ENCODE measurements around the gene ATAD5. TPM values are rescaled to one million over a fixed set of nuclear protein-coding genes. Genes with fewer than 3 reads are reported as not detected.
A peak's percentile ranks its signal among the peaks of the same experiment; 100 is the strongest.
"Not testable (repeated sequence)": the region's sequence is repeated elsewhere in the genome, so short reads cannot be mapped to it uniquely, and the experiment has no call there.

Gene ATAD5
- total RNA-seq, 4 donors from 2014 or later, result 0.75 to 2.7 (median 1.2) TPM

- Histone ChIP-seq H3K4me1 (peaks cover 3 to 54% (median 21%) of the 10 kb centered on the region in 4 donors), H3K27me3 (no peaks in the 10 kb centered on the region), H3K4me3 (no peak overlapping the region), H3K27ac (peak overlapping the region in 3 of 4 donors; percentile 23 to 65 (median 35)), H3K36me3 (no peaks in the 10 kb centered on the region), H3K9me3 (no peaks in the 10 kb centered on the region)
- in situ Hi-C loops (cut with MboI; ENCODE audit: low pct_ligation_motif_present in 1 of 4, low pct_unique_long_range_greater_than_20kb in 1 of 4, low sequenced_read_pairs in 3 of 4) (no loop called here), intact Hi-C loops (cut with DNase I; ENCODE audit: low total_unique reads) (no loop called here)
- no peak for TF ChIP-seq EP300 (IDR thresholded peaks at IDR 0.05; ENCODE audit: low read depth)
- TF ChIP-seq POLR2AphosphoS5 (IDR thresholded peaks at IDR 0.05), result no peak
- TF ChIP-seq POLR2A (IDR thresholded peaks at IDR 0.05), result no peak
- no peak for TF ChIP-seq CTCF (IDR thresholded peaks at IDR 0.05)
- 67 to 79% methylated on average over 3 to 8 of the region's 8 CpGs for WGBS, 2 donors (ENCODE audit: low coverage in 1 of 2)
- DNase-seq, result no peak
These were observed 11.6 kb upstream of the ATAD5 start for GRCh38 chr17:30819971-30820705.

DNA sequence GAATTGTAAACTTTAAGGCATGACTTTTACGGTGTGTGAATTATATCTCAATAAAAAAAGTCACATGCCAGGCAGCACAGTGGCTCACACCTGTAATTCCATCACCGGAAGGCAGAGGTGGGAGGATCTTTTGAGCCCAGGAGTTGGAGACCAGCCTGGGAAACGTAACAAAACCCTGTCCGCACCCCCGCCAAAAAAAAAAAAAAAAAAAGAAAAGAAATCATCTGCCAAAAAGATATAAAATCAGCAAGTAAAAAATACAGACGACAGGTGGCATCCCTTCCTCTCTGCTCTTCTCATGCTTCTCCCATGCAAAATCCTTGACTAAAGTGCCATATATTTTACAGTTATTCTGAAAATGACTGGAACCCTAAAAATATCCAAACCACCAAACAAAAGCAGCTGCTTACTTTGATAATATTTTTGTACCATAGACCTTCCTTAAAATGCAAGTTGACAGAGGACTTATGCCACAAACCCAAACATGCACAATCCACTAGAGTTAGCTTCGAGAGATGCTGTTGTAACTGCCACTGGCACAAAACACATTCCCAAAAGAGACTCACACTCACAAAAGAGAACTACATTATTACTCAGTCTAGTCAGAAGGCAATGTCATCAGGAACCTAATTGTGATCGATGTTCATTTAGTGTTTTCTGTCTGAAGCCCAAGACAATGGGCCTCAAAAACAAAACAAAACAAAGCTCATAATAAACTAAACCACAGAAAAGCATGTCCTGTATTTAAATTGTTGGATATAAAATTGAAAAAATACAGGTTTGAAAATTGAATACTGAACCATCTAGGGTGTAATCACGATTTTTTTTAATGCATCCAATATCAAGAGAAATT is 9.7 kb upstream of the ATAD5 start:
- H3K27ac ChIP-seq, result peak overlapping the region; percentile 34 to 94 (median 90)

DNA sequence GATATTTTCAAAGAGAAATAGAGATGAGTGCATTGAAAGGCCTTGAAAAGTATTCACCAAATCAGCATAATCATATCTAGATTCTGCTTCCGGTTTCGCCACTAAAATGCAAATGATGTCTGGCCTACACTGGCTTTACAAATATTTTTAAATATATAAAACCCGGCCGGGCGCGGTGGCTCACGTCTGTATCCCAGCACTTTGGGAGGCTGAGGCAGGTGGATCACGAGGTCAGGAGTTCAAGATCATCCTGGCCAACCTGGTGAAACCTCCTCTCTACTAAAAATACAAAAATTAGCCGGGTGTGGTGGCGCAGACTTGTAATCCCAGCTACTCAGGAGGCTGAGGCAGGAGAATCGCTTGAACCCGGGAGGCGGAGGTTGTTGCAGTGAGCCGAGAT is 8.8 kb upstream of the ATAD5 start:
- H3K9me3 ChIP-seq; H3K36me3 ChIP-seq; intact Hi-C loops (cut with DNase I; ENCODE audit: low total_unique reads); H3K27me3 ChIP-seq; DNase-seq; in situ Hi-C loops (cut with MboI; ENCODE audit: low pct_ligation_motif_present in 1 of 4, low pct_unique_long_range_greater_than_20kb in 1 of 4, low sequenced_read_pairs in 3 of 4): not testable (repeated sequence)
- H3K27ac ChIP-seq, result peak overlapping the region; percentile 9 to 94 (median 90)
- 51 to 62% methylated on average over 8 to 14 of the region's 14 CpGs for WGBS, 2 donors (ENCODE audit: low coverage in 1 of 2)
- H3K4me3 ChIP-seq, result peak overlapping the region in 1 of 4 donors; percentile 98
- peaks cover 8 to 70% (median 33%) of the 10 kb centered on the region in 4 donors for H3K4me1 ChIP-seq

More for the DNA sequence above, 9.7 kb upstream of the ATAD5 start:
- TF ChIP-seq POLR2AphosphoS5 (IDR thresholded peaks at IDR 0.05), result no peak
- TF ChIP-seq CTCF (IDR thresholded peaks at IDR 0.05), result peak in 2 of 5 experiments; percentile 7 to 28
- no peak for TF ChIP-seq POLR2A (IDR thresholded peaks at IDR 0.05)
- 35 to 36% methylated on average over 6 to 9 of the region's 9 CpGs for WGBS, 2 donors (ENCODE audit: low coverage in 1 of 2)
- no peak for DNase-seq
- Histone ChIP-seq H3K4me1 (peaks cover 8 to 70% (median 33%) of the 10 kb centered on the region in 4 donors), H3K27me3 (no peaks in the 10 kb centered on the region), H3K4me3 (peak overlapping the region in 1 of 4 donors; percentile 98), H3K9me3 (no peaks in the 10 kb centered on the region), H3K36me3 (no peaks in the 10 kb centered on the region)
- in situ Hi-C loops (cut with MboI; ENCODE audit: low pct_ligation_motif_present in 1 of 4, low pct_unique_long_range_greater_than_20kb in 1 of 4, low sequenced_read_pairs in 3 of 4) (no loop called here), intact Hi-C loops (cut with DNase I; ENCODE audit: low total_unique reads) (no loop called here)

GRCh38 chr17:30823421-30823820 is 8.3 kb upstream of the ATAD5 start:
- Histone ChIP-seq H3K4me3 (peak overlapping the region in 3 of 4 donors; percentile 78 to 98 (median 94)), H3K9me3 (no peaks in the 10 kb centered on the region), H3K4me1 (peaks cover 8 to 70% (median 33%) of the 10 kb centered on the region in 4 donors), H3K36me3 (no peaks in the 10 kb centered on the region), H3K27me3 (no peaks in the 10 kb centered on the region), H3K27ac (peak overlapping the region; percentile 90 to 94 (median 92))
- 38 to 39% methylated on average over 7 of the region's 7 CpGs for WGBS, 2 donors (ENCODE audit: low coverage in 1 of 2)
- DNase-seq, result no peak
- intact Hi-C loops (cut with DNase I; ENCODE audit: low total_unique reads), result no loop called here
- in situ Hi-C loops (cut with MboI; ENCODE audit: low pct_ligation_motif_present in 1 of 4, low pct_unique_long_range_greater_than_20kb in 1 of 4, low sequenced_read_pairs in 3 of 4), result no loop called here
- TF ChIP-seq EP300 (IDR thresholded peaks at IDR 0.05; ENCODE audit: low read depth) (no peak), POLR2A (IDR thresholded peaks at IDR 0.05) (no peak), POLR2AphosphoS5 (IDR thresholded peaks at IDR 0.05) (no peak), CTCF (IDR thresholded peaks at IDR 0.05) (no peak)
